Activated CD4-positive, alpha-beta T cell treated with anti-CD3 and anti-CD28 coated beads for 48 hours (primary cell): ENCODE data around the gene MKRN2OS.
"Not testable (repeated sequence)": the region's sequence is repeated elsewhere in the genome, so short reads cannot be mapped to it uniquely, and the experiment has no call there.

ENCODE experiments used
- DNase-seq: peaks from one replicate; pipeline ENCODE4 v3.0.0-alpha.2; 2020

The MKRN2OS gene

GRCh38 chr3:12560505-12561190 is 15.3 kb upstream of the MKRN2OS start:
- DNase-seq = peak; percentile 27

GRCh38 chr3:12559520-12559919 is 14.2 kb upstream of the MKRN2OS start:
- no peak for DNase-seq

- DNase-seq = no peak
These were observed 13.4 kb upstream of the MKRN2OS start for GRCh38 chr3:12558706-12559105.

GRCh38 chr3:12557473-12558100 is 12.3 kb upstream of the MKRN2OS start:
- DNase-seq = no peak

- peak; percentile 89 for DNase-seq
These were observed 11.6 kb upstream of the MKRN2OS start, which contains the start of gene MKRN2 for GRCh38 chr3:12556690-12557472. Gene MKRN2, plus strand, starts transcription at chr3:12557087. Its CDS starts 64 bp downstream, at chr3:12557151.

- no peak for DNase-seq
These were observed 11.0 kb upstream of the MKRN2OS start for GRCh38 chr3:12556314-12556689.

GRCh38 chr3:12553921-12554391 is 8.7 kb upstream of the MKRN2OS start:
- DNase-seq = no peak

GRCh38 chr3:12549971-12550760 is 4.9 kb upstream of the MKRN2OS start:
- no peak for DNase-seq

GRCh38 chr3:12544652-12545472 is 437 bp downstream of the MKRN2OS start:
- DNase-seq = no peak

GRCh38 chr3:12543497-12543896 is 1.8 kb downstream of the MKRN2OS start:
- DNase-seq = not testable (repeated sequence)

GRCh38 chr3:12541625-12542024 is 3.7 kb downstream of the MKRN2OS start:
- peak; percentile 15 for DNase-seq

- no peak for DNase-seq
These were observed 8.9 kb downstream of the MKRN2OS start for GRCh38 chr3:12536423-12536822.

- no peak for DNase-seq
These were observed 13.1 kb downstream of the MKRN2OS start for GRCh38 chr3:12532182-12532581.

GRCh38 chr3:12527757-12528143 is 17.5 kb downstream of the MKRN2OS start:
- no peak for DNase-seq

- no peak for DNase-seq
These were observed 22.6 kb downstream of the MKRN2OS start for GRCh38 chr3:12522721-12523120.

GRCh38 chr3:12521010-12521409 is 24.3 kb downstream of the MKRN2OS start:
- DNase-seq = no peak

GRCh38 chr3:12518261-12519028 is 26.9 kb downstream of the MKRN2OS start:
- no peak for DNase-seq

GRCh38 chr3:12516873-12517272 is 28.4 kb downstream of the MKRN2OS start:
- no peak for DNase-seq

GRCh38 chr3:12515631-12516030 is 29.7 kb downstream of the MKRN2OS start:
- DNase-seq = no peak

- DNase-seq = no peak
These were observed 31.4 kb downstream of the MKRN2OS start for GRCh38 chr3:12513694-12514446.
